GM19035 (cell line): Measurements from ENCODE around the gene ANKRD13A.
"Not testable (repeated sequence)": the region's sequence is repeated elsewhere in the genome, so short reads cannot be mapped to it uniquely, and the experiment has no call there.

Experiments used
- ATAC-seq: cut with Tn5 transposase; IDR thresholded peaks from one replicate; pipeline ENCODE4 v1.9.1; 2021; ENCODE audit not compliant: unreplicated experiment

Gene ANKRD13A

GRCh38 chr12:109983432-109984142, 15.6 kb upstream of the ANKRD13A start:
- no peak for ATAC-seq

GRCh38 chr12:109986236-109986635, 13.0 kb upstream of the ANKRD13A start:
- ATAC-seq = not testable (repeated sequence)

- no peak for ATAC-seq
Observed at GRCh38 chr12:109987615-109988014, 11.6 kb upstream of the ANKRD13A start.

GRCh38 chr12:109988274-109988673, 11.0 kb upstream of the ANKRD13A start:
- no peak for ATAC-seq

GRCh38 chr12:109988903-109989302, 10.3 kb upstream of the ANKRD13A start:
- ATAC-seq = no peak

GRCh38 chr12:109989380-109989779, 9.8 kb upstream of the ANKRD13A start:
- ATAC-seq = no peak

GRCh38 chr12:109991586-109991985, 7.6 kb upstream of the ANKRD13A start:
- ATAC-seq = no peak

- no peak for ATAC-seq
Observed at GRCh38 chr12:109993091-109993490, 6.1 kb upstream of the ANKRD13A start.

GRCh38 chr12:109994401-109995175, 4.6 kb upstream of the ANKRD13A start:
- ATAC-seq = no peak

GRCh38 chr12:109995361-109995685, 3.9 kb upstream of the ANKRD13A start:
- ATAC-seq = no peak

GRCh38 chr12:109995686-109996482, 3.3 kb upstream of the ANKRD13A start, which contains the start of gene GIT2:
TSS of gene GIT2 (minus strand) at chr12:109996368. CDS start at chr12:109996224, 144 bp downstream.
- peak; percentile 56 for ATAC-seq

GRCh38 chr12:109996483-109996853, 2.8 kb upstream of the ANKRD13A start:
- no peak for ATAC-seq

- ATAC-seq = no peak
Observed at GRCh38 chr12:109997393-109997792, 1.8 kb upstream of the ANKRD13A start.

- ATAC-seq = no peak
Observed at GRCh38 chr12:109998241-109998903, 858 bp upstream of the ANKRD13A start.

GRCh38 chr12:109999649-109999971, 380 bp downstream of the ANKRD13A start:
- ATAC-seq = no peak

GRCh38 chr12:109999983-110000505, 814 bp downstream of the ANKRD13A start:
- no peak for ATAC-seq

- no peak for ATAC-seq
Observed at GRCh38 chr12:110001596-110001995, 2.4 kb downstream of the ANKRD13A start.

GRCh38 chr12:110002676-110003515, 3.7 kb downstream of the ANKRD13A start:
- no peak for ATAC-seq

GRCh38 chr12:110004598-110004997, 5.4 kb downstream of the ANKRD13A start:
- ATAC-seq = peak; percentile 42

- peak; percentile 55 for ATAC-seq
Observed at GRCh38 chr12:110005319-110005973, 6.2 kb downstream of the ANKRD13A start.
